Measurements from ENCODE around the gene SETD1A.

Gene SETD1A

GRCh38 chr16:31029272-31029671 lies 71.7 kb downstream of the SETD1A start:
- DNase-seq (ENCODE audit: insufficient read length, low spot score) (no peak), FAIRE-seq (no peak)

GRCh38 chr16:31031276-31031675 lies 73.7 kb downstream of the SETD1A start:
- FAIRE-seq (no peak), DNase-seq (ENCODE audit: insufficient read length, low spot score) (no peak)
- TF ChIP-seq CTCF (IDR thresholded peaks at IDR 0.05; ENCODE audit: insufficient read depth, missing control alignments) = no peak

More at GRCh38 chr16:31029272-31029671, 71.7 kb downstream of the SETD1A start:
- TF ChIP-seq CTCF (IDR thresholded peaks at IDR 0.05; ENCODE audit: insufficient read depth, missing control alignments) = no peak

- TF ChIP-seq CTCF (IDR thresholded peaks at IDR 0.05; ENCODE audit: insufficient read depth, missing control alignments) = no peak
- FAIRE-seq (no peak), DNase-seq (ENCODE audit: insufficient read length, low spot score) (peak; percentile 81)
These were observed 75.5 kb downstream of the SETD1A start, which contains the start of gene STX4 for GRCh38 chr16:31032736-31033708. TSS of gene STX4 (plus strand) at chr16:31033558. CDS start at chr16:31033806, 248 bp downstream.

- DNase-seq (ENCODE audit: insufficient read length, low spot score) (peak; percentile 88), FAIRE-seq (no peak)
- TF ChIP-seq CTCF (IDR thresholded peaks at IDR 0.05; ENCODE audit: insufficient read depth, missing control alignments) = no peak
These were observed 76.3 kb downstream of the SETD1A start for GRCh38 chr16:31033709-31034492.
